HUES6 (cell line): ENCODE measurements around the gene TRUB1.
"Not testable (repeated sequence)": the region's sequence is repeated elsewhere in the genome, so short reads cannot be mapped to it uniquely, and the experiment has no call there.

Experiments
- H3K27ac ChIP-seq: 2 replicates; pipeline ENCODE4 v1.7.0; 2013; ENCODE audit warnings: low read depth, mild to moderate bottlenecking, low read length, inconsistent platforms
- H3K27me3 ChIP-seq: 2 replicates; pipeline ENCODE4 v1.6.1; 2013; ENCODE audit warnings: low read length; ENCODE audit not compliant: control insufficient read depth, insufficient read depth
- H3K36me3 ChIP-seq: 2 replicates; pipeline ENCODE4 v1.6.1; 2013; ENCODE audit warnings: low read length; ENCODE audit not compliant: control insufficient read depth, insufficient read depth
- H3K4me1 ChIP-seq: 2 replicates; pipeline ENCODE4 v1.6.1; 2013; ENCODE audit warnings: low read length; ENCODE audit not compliant: control insufficient read depth, insufficient read depth
- H3K4me3 ChIP-seq: 2 replicates; pipeline ENCODE4 v1.5.1; 2013; ENCODE audit warnings: low read depth, low read length
- H3K9ac ChIP-seq: one replicate; pipeline ENCODE4 v1.6.1; 2013; ENCODE audit warnings: mild to moderate bottlenecking, low read length
- H3K9me3 ChIP-seq: 2 replicates; pipeline ENCODE4 v1.6.1; 2013; ENCODE audit warnings: low read depth, low read length; ENCODE audit not compliant: control insufficient read depth, insufficient read depth

Gene TRUB1

DNA sequence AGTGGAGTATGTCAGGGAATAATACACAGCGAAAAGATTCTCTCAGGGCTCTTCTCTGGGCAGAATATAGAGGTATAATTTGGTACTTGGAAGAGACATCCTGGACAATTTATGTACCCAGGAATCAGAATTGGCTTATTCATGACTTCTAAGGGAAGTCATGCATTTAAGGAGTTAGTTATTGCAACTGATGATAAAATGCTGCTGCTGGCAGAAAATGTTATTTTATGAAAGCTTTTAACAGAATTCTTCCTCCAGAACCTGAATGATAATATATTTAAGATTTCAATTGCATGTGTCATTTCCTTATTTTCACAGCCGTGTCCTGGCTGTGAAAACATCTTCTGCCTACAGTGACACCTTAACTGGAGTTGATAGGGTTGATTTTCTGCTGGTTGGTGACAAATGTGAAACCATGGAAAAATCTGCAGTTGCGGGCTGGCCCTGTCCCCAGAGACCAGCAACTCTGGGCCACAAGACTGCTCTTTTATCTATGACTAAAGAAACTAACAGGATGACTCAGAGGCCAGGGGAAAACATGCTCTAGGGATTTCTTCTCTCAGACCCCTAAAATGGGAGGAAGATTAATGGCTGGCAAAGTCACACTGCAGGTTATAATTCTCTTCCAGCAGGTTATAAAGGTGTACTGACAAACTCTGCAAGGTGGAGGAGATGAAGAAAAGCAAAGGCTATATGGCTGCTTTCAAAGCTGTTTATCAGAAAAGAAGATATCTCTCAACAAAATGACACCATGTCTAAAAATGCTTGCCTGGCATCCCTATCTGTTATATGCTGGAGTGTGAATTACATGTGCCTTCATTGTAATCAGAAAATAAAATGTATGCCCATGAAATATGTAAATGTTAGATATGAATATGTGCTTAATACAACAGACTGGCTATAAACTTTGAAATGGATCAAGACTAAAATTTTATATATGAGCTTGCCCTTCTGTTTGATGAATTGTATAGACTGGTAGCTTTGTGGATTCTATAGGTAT is 12.1 kb upstream of the TRUB1 start:
- Histone ChIP-seq H3K9ac (no peak overlapping the region), H3K27me3 (no peaks in the 10 kb centered on the region), H3K4me3 (no peak overlapping the region), H3K27ac (no peak overlapping the region), H3K4me1 (no peaks in the 10 kb centered on the region; the same call in 1 of the 2 replicates), H3K36me3 (no peaks in the 10 kb centered on the region), H3K9me3 (no peaks in the 10 kb centered on the region)

DNA sequence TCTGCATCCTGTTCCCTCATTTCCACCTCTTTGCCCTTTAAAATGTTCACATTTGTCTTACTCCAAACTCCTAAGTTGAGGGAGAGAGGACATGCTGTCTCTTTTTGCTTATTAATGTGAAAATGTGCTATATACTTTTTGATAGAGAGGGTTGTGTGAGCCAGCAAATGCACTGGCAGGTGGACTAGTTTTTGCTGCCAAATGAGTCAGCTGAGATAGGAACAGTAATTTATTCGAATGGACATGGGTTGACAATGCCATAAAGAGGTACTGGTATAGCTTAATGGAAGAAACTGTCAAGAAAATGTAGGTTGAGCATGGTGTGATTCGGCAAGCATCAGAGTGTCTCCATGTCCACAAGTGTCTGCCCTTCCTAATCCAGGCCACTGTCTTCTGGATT is 9.2 kb upstream of the TRUB1 start:
- H3K4me3 ChIP-seq = no peak overlapping the region
- H3K36me3 ChIP-seq = no peaks in the 10 kb centered on the region
- peaks cover 5% of the 10 kb centered on the region for H3K9me3 ChIP-seq
- H3K27me3 ChIP-seq = no peaks in the 10 kb centered on the region
- H3K9ac ChIP-seq = no peak overlapping the region
- no peak overlapping the region for H3K27ac ChIP-seq
- H3K4me1 ChIP-seq = no peaks in the 10 kb centered on the region; the same call in 1 of the 2 replicates

DNA sequence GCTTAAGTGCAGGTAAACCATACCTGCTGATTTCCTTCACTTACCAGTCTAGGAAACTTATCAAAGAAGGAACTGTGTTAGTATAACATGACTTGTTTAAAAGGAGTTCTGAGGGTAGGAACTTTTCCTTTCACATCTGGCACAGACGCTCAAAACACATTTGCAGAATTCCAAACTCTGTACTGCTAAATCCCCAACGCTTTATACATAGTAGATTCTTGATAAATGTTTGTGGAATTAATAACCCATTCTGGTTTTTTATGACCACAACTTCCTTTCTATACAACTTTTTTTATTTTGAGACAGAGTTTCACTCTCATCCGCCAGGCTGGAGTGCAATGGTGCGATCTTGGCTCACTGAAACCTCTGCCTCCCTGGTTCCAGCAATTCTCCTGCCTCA is 7.7 kb upstream of the TRUB1 start:
- Histone ChIP-seq H3K36me3 (no peaks in the 10 kb centered on the region), H3K4me3 (no peak overlapping the region), H3K9ac (no peak overlapping the region), H3K4me1 (no peaks in the 10 kb centered on the region; the same call in 1 of the 2 replicates), H3K9me3 (peaks cover 5% of the 10 kb centered on the region), H3K27ac (no peak overlapping the region), H3K27me3 (no peaks in the 10 kb centered on the region)

DNA sequence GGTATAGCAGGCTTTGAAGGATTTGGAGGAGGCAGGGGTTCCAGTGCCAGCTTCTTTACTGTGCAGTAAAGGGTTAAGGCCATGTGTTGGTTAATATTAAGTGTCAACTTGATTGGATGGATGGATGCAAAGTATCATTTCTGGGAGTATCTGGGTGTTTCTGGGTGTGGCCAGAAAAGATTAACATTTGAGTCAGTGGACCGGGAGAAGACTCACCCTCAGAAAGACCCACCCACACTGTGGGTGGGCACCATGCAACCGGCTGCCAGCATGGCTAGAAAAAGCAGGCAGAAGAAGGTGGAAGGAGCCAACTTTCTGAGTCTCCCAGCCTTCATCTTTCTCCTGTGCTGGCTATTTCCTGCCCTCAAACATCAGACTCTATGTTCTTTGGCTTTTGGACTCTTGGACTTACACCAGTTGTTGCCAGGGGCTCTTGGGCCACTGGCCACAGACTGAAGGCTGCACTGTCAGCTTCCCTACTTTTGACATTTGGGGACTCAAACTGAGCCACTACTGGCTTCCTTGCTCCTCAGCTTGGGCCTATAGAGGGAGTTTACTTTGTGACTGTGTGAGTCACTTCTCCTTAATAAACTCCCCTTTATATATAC is 6.8 kb upstream of the TRUB1 start:
- Histone ChIP-seq H3K36me3 (no peaks in the 10 kb centered on the region), H3K27ac (no peak overlapping the region)

DNA sequence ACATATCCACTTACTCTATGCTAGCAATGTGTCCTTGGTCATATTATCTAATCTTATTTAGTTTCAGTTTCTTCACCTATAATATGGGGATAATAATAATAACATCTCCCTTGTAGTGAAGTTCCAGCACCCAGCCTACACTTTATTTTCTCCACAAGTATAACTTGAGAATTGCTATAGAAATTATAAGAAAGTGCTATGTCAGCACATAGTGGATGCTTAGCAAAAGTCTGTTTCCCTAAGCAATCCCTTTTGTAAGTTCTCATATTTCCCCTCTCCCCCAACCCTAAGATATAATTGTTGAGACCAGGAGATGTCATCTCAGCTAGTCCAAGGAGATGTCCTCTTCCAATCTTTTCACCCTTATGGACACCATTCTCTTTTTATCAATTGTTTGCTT is 5.8 kb upstream of the TRUB1 start:
- no peak overlapping the region for H3K4me3 ChIP-seq
- H3K9me3 ChIP-seq = peaks cover 5% of the 10 kb centered on the region
- H3K27me3 ChIP-seq = no peaks in the 10 kb centered on the region
- H3K27ac ChIP-seq = no peak overlapping the region
- no peak overlapping the region for H3K9ac ChIP-seq
- no peaks in the 10 kb centered on the region for H3K36me3 ChIP-seq
- H3K4me1 ChIP-seq = no peaks in the 10 kb centered on the region

More for the DNA sequence above, 6.8 kb upstream of the TRUB1 start:
- Histone ChIP-seq H3K9ac (no peak overlapping the region), H3K4me3 (no peak overlapping the region), H3K27me3 (no peaks in the 10 kb centered on the region), H3K9me3 (peaks cover 5% of the 10 kb centered on the region), H3K4me1 (no peaks in the 10 kb centered on the region)

DNA sequence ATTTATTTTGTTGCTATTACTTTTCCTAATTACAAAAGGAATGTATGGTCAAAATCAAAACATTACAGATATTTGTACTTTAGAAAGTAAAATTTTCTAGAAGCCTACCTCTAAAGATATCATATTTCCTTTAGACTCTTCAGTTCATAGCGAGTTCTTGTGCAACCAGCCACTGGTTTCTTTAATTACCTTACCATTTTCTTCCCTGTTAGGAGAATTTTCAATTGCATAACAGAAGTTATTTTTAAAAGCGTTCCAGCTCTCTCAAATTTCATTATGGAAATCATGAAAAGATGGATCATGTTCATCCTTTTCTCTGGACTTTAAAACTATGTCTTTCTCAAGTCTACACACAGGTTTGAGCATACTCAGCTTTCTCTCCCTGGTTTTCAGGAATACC is 5.0 kb upstream of the TRUB1 start:
- Histone ChIP-seq H3K9ac (no peak overlapping the region), H3K9me3 (peaks cover 5% of the 10 kb centered on the region), H3K4me3 (no peak overlapping the region), H3K4me1 (no peaks in the 10 kb centered on the region), H3K27ac (no peak overlapping the region), H3K27me3 (no peaks in the 10 kb centered on the region), H3K36me3 (no peaks in the 10 kb centered on the region)

DNA sequence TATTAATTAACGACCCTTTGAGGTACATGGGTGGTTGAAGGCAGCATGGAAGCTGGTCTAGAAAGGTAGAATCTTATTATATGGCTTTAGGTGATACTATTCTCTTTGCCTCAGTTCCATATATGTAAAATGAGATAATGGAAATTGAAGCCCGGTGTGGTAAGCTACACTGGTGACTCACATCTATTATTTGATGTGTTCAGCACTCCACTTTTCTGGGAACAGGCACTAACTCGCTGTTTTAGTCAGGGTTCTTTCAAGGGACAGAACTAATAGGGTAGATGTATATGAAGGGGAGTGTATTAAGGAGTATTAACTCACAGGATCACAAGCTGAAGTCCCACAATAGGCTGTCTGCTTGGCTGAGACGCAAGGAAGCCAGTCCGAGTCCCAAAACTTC is 4.4 kb upstream of the TRUB1 start:
- Histone ChIP-seq H3K27ac (no peak overlapping the region), H3K4me3 (no peak overlapping the region), H3K9ac (no peak overlapping the region), H3K9me3 (peaks cover 5% of the 10 kb centered on the region), H3K27me3 (no peaks in the 10 kb centered on the region), H3K36me3 (no peaks in the 10 kb centered on the region), H3K4me1 (no peaks in the 10 kb centered on the region)

DNA sequence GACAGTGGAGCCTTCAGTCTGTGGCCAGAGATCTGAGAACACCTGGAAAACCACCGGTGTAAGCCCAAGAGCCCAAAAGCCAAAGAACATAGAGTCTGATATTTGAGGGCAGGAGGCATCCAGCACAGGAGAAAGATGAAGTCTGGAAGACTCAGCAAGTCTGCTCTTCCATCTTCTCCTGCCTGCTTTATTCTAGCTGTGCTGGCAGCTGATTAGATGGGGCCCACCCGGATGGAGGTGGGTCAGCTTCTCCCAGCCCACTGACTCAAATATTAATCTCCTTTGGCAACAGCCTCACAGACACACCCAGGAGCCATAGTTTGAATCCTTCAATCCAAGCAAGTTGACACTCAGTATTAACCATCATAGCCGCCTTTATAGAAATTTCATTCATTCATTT is 4.0 kb upstream of the TRUB1 start:
- H3K9me3 ChIP-seq, H3K27me3 ChIP-seq, H3K36me3 ChIP-seq, H3K4me3 ChIP-seq, H3K27ac ChIP-seq, H3K9ac ChIP-seq, H3K4me1 ChIP-seq: not testable (repeated sequence)

DNA sequence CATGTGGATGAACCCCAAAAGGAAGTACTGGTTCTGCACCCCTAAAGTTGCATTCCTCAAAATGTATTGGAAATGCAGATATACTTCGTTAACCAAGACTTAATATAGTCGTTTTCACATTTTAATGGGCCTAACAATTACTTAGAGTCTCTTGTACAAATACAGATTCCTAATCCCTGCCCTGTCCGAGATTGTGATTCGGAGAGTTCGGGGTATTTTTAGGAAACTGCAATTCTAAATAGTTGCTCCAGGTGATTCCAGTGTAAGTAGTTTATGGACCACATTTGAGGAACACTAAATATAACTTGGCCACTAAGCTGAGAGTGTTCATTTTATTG is 830 bp downstream of the TRUB1 start:
- H3K9me3 ChIP-seq = no peaks in the 10 kb centered on the region
- H3K4me3 ChIP-seq = peak overlapping the region; percentile 86
- no peaks in the 10 kb centered on the region for H3K27me3 ChIP-seq
- H3K9ac ChIP-seq = peak overlapping the region; percentile 99
- H3K4me1 ChIP-seq = peaks cover 11% of the 10 kb centered on the region
- H3K27ac ChIP-seq = peak overlapping the region; percentile 91
- H3K36me3 ChIP-seq = peaks cover 21% of the 10 kb centered on the region

DNA sequence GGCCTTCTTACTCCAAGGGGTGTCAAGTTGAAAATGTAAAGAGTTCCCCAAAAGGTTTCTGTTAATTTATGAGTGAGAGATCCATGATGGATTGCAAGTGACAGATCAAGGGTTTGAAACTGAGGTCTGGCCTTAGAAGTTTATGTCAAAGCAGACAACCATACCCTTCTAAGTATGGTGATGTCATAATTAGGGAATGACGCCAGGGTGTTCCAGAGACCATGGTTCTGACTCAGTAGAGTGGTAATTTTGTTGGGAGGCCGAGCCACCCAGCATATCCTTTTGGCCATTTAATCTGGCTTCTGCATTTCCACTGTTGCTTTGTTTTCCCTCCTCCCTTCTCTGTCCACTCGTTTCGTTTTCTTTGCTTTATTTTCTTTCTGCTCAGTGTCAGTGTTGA is 2.7 kb downstream of the TRUB1 start:
- Histone ChIP-seq H3K9ac (peak overlapping the region; percentile 1), H3K4me3 (no peak overlapping the region), H3K27me3 (no peaks in the 10 kb centered on the region), H3K4me1 (peaks cover 11% of the 10 kb centered on the region), H3K9me3 (no peaks in the 10 kb centered on the region), H3K27ac (no peak overlapping the region), H3K36me3 (peaks cover 36% of the 10 kb centered on the region)

DNA sequence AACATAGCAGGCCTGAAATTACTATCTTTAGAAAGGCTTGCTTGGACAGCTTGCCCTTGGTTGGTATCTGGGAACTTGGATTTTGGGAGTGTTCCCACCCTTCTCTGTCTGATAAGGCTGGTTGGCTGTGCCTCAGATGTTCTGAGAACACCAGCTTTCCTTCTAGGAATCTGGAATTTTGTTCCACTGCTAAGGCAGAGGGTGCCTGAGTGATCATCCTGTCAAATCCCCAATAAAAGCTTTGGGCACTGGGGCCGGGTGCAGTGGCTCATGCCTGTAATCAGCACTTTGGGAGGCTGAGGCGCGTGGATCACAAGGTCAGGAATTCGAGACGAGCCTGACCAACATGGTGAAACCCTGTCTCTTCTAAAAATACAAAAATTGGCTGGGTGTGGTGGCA is 5.0 kb downstream of the TRUB1 start:
- H3K9ac ChIP-seq = no peak overlapping the region
- no peaks in the 10 kb centered on the region for H3K9me3 ChIP-seq
- no peak overlapping the region for H3K27ac ChIP-seq
- peaks cover 11% of the 10 kb centered on the region for H3K4me1 ChIP-seq
- no peaks in the 10 kb centered on the region for H3K27me3 ChIP-seq
- H3K36me3 ChIP-seq = peaks cover 54% of the 10 kb centered on the region
- no peak overlapping the region for H3K4me3 ChIP-seq
